ENCODE results near the gene FAM90A1.
"Not testable (repeated sequence)": the region's sequence is repeated elsewhere in the genome, so short reads cannot be mapped to it uniquely, and the experiment has no call there.

Gene FAM90A1, protein sequence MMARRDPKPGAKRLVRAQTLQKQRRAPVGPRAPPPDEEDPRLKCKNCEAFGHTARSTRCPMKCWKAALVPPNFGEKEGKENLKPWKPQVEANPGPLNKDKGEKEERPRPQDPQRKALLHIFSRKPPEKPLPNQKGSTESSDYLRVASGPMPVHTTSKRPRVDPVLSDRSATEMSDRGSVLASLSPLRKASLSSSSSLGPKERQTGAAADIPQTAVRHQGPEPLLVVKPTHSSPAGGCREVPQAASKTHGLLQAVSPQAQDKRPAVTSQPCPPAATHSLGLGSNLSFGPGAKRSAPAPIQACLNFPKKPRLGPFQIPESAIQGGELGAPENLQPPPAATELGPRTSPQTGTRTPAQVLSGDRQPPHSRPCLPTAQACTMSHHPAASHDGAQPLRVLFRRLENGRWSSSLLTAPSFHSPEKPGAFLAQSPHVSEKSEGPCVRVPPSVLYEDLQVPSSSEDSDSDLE

DNA sequence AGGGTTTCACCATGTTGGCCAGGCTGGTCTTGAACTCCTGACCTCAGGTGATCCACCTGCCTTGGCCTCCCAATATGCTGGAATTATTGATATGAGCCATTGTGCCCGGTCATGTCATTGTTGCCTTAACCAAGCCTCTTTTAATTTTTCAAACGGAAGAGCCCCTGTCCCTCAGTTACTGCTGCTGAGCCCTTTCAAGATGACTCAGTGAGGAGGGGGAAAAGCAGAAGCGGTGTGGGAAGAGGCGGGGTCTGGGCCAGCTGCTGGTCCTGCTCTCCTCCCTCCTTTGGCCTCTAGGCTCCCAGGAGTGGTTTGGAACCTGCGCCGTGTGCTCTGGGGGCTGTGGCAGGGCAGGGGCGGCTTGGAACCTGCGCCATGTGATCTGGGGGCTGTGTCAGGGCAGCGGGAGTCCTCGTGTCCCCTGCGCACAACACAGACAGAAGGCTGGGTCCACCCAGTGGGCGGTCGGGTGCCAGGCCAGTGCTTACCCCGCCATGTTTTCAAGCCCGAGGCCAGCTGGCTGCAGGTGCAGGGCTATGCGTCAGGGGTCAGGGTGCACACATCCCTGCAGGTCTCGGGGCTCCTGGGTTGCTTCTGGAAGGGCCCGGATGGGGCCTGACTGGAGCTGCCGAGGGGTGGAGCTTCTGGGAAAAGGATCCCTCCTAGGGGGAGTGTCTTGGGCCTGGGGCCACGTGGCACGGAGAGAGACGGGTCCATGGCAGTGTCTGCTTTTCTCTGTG lies at the start of gene FAM90A1:
FAM90A1 (minus strand) TSS at position 627 of the 740 bp plus-strand sequence. CDS start 2,786 bp downstream, outside the sequence.
- peak; percentile 18 for DNase-seq

DNA sequence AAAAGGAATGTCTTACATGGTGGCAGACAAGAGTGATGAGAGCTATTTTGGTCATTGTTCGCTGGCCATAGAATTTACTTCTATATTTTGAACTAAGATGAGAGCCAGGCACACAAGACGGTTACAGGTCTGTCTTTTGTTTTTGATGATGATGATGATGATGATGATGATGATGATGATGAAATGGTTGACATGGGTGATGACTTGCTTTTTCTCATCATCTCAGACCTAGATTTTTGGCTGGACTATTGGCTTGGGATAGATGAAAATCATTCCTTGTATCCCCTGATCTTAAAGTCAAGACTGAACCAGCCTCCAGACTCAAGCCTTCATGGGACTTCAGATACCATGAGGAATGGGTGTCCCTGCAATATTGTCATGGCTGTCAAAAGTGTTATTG lies 49.0 kb upstream of the FAM90A1 start:
- not testable (repeated sequence) for DNase-seq

DNA sequence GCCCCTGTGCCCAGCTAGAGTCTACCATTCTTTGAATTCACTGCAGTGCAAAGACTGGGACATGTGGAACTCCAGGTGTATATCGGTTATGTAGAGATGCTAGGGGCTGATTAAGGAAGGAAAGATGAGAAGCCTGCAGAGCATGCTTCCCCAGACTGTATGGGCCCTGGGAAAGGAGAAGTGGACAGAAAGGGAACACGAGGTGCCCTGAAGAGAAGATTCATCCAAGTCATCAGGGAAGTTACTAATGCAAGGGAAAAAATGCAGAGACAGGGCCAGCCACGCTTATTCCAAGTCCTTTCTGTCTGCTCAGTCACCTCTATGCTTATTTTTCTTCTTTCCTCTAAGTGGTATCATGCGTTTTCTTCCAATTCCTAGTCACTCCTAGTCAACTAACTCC lies 39.3 kb upstream of the FAM90A1 start:
- DNase-seq = peak; percentile 79

DNA sequence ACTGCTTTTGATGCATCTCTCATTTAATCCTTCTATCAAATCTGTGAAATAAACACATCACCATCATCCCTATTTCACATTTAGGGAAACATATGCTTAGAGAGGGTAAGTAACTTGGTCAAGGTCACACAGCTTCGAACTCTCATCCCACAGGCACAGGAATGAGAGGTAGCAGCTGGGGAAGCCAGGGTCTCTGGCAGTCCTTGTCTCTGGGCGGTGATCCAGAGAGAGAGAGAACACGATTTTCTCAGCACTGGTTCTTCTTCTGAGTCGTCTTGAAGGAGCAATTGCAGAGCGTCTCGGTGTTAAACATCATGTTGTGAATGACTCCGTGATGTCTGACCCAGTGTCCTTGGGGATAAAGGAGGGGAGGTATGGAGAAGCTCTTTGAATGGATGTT lies 36.8 kb upstream of the FAM90A1 start:
- not testable (repeated sequence) for DNase-seq

DNA sequence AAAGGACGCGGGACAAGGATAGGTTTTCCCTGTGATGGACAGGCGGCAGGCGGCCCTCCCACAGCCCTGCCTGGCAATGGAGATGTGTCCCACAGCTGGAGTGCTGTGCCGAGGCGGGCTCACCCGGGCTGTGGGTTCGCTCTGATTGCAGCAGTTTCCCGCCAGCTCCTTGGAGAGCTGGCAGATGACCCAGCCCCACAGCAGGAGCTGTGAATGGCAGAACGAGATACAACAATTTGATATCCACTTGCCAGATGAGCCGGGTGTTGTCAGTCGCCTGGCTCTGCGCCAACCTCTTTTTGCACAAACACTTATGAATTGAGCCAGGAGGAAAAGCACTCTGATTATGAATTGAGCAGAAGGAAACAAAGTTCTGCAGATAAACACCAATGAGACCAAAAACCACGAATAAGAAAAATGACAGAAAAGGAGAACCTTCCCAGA lies 33.7 kb upstream of the FAM90A1 start:
- DNase-seq = not testable (repeated sequence)

DNA sequence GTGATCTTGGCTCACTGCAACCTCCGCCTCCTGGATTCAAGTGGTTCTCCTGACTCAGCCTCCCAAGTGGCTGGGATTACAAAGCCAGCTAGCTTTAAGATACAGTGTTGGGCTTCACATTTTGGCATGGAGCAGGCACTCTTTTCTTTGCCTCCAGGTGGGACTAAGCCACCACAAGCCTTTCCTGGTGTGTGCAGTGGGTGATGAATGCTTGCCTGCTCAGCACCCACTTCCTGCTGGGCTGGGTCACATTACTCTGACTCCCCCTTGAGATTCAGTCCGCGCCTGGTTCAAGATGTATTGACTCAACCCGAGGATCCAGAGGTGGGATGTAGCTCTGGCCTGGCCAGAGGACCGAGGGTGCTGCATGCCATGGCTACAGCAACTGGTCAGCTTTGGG lies 28.9 kb upstream of the FAM90A1 start:
- not testable (repeated sequence) for DNase-seq

DNA sequence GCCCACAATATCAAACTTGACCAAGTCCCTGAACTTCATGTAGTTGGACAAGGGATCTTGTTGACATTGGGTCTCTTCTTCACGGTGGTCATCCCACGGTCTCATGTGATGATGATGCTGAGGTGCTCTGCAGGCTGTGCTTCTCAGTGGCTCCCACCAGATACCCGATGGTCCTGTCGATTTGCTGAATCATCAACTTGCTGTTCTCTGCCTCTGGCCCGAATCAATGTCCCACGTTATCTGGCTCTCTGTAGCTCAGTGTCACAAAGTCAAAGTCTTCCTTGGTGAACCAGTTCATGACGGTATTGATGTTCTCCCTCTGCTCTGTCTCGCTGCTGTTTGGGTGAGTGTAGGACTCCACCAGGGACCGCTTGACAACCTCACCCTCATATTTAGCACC lies 27.3 kb upstream of the FAM90A1 start:
- not testable (repeated sequence) for DNase-seq

DNA sequence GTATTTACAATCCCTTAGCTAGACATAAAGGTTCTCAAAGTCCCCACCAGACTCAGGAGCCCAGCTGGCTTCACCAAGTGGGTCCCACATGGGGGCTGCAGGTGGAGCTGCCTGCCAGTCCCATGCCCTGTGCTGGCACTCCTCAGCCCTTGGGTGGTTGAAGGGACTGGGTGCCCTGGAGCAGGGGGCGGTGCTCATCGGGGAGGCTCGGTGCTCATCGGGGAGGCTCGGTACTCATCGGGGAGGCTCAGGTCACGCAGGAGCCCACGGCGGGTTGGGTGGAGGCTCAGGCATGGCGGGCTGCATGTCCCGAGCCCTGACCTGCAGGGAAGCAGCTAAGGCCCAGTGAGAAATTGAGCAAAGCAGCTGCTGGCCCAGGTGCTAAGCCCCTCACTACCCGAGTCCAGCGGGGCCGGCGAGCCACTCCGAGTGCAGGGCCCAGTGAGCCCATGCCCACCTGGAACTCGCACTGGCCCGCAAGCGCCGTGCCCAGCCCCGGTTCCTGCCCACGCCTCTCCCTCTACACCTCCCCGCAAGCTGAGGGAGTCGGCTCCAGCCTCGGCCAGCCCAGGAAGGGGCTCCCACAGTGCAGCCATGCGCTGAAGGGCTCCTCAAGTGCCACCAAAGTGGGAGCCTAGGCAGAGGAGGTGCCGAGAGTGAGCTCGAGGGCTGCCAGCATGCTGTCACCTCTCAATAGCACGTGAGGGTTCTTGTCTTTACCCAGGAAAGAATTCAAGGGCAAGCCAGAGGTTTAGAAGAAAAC lies 24.8 kb upstream of the FAM90A1 start:
- not testable (repeated sequence) for DNase-seq

DNA sequence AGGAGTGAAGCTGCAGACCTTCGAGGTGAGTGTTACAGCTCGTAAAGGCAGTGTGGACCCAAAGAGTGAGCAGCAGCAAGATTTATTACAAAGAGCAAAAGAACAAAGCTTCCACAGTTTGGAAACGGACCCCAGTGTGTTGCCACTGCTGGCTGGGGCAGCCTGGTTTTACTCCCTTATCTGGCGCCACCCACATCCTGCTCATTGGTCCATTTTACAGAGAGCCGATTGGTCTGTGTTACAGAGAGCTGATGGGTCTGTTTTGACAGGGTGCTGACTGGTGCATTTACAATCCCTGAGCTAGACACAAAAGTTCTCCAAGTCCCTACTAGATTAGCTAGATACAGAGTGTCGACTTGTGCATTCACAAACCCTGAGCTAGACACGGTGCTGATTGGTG lies 24.2 kb upstream of the FAM90A1 start:
- not testable (repeated sequence) for DNase-seq

DNA sequence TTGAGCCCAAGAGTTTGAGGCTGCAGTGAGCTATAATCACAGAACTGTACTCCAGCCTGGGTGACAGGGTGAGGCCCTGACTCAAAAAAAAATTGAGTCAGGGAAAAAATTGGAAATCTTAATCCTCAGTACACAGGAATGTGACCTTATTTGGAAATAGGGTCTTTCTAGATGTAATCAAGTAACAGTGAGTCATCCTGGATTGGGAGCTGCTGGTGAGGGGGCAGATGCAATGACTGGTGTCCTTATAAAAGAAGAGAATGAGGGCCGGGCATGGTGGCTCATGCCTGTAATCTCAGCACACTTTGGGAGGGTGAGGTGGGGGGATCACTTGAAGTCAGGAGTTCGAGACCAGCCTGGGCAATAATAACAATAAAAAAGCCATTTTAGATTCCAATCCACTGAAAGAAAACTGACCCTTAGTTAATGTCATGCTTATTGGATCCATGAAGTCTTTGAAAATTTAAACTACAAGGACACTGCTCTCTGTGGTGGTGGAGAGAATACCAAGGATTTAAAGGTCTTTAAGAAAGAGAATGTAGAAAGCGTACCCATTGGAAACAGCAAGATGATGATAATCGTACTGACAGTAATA lies 19.6 kb upstream of the FAM90A1 start:
- DNase-seq = peak; percentile 53

DNA sequence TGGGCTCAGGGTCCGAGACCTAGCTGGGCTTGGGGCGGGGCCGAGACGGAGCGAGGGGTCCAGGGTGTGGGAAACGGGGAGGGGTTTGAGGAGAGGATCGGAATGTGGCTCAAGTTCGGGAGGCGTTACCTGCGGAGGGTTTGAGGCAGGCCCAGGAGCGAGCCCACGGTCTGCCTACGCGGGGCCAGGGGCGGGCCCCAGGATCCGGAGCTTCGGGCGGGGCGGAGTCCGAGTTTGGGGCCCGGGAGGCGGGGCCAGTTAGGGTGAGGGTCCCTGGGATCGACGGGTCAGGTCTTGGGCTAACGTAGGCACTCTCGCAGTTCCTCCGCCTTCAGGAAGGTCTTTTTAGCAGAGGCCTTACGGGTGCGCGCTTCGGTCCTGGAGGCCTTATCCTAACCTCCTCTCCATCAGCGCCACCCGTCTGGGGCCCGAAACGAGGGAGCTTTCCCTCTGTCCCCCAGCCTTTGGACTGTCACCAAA lies 16.3 kb upstream of the FAM90A1 start:
- DNase-seq = peak; percentile 6

DNA sequence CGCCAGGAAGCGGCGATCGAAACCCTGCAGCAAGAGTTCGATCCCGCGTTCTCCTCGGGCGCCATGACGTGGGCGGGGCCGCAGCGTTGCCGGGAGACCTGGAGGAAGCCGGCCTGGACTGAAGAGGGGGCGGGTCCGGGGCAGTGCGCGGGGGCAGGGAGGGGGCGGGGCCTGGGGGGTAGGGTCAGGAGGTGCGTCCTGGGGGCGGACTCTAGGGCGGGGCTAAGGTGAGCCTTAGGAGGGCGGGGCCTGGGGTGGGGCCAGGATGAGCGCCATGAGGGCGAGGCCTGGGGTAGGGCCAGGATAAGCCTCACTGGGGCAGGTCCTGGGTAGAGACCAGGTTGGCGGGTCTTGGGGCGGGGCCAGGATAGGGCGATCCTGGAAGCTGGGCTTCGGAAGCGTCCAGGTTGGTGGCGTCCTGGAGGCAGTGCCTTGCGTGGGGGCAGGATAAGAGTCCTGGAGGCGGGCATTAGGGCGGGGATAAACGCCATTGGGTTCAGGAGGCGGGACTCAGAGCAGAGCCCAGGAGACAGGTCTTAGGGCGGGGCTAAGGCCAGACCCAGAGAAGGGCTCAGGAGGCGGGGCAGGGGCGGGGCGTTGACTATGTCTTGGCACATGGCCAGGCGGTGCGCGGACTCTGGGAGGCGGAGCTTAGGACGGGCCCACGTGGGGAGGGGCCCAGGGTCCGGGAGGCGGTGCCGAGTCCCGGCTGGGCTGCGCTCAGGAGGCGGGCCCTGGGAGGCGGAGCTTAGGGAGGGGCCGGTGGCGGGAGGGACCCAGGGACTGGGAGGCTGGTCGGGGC lies 15.7 kb upstream of the FAM90A1 start:
- DNase-seq = peak; percentile 97

DNA sequence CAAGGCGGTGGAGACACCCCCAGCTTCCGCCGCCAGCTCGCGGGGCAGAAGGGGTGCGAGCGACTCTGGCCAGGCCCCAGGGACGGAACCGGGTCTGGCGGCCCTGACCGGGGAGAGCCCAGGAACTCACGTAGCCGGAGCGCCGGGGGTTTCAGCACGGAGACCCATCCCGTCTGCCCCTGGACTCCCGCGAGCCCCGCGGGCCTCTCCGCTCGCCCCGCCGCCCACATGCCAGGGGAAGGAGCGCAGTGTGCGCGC lies 15.1 kb upstream of the FAM90A1 start:
- DNase-seq = not testable (repeated sequence)

DNA sequence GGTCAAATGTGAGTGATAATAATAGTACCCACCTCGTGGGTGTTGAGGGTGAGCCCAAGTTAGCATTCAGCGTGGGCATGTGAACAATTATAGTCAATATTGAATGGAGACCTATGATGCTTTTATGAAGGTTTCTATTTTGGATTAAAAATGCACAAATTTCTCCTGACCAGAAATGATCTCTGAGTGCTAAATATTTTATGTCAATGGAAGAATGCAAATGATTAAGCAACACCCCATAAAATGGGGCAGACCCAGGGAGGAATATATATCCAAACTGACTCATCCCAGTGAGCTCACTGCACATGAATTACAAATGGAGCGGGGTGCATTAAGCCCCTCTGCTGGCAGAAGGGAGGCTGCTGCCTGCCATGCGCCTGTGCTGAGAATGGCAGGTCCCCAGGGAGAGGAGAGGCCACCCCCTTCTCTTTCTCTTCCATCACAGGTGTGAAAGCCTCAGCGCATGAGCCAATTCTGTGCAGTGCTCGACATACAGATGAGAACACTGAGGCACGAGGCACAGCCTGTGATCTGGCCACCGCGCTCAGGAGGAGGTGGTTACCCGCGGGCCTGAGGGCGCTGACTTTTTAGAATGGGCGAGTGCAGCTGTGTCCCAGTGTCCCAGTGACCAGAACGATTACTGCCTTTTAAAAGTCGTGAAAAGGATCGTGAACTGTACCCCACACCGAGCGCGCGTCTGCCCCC lies 14.7 kb upstream of the FAM90A1 start:
- DNase-seq = peak; percentile 27

DNA sequence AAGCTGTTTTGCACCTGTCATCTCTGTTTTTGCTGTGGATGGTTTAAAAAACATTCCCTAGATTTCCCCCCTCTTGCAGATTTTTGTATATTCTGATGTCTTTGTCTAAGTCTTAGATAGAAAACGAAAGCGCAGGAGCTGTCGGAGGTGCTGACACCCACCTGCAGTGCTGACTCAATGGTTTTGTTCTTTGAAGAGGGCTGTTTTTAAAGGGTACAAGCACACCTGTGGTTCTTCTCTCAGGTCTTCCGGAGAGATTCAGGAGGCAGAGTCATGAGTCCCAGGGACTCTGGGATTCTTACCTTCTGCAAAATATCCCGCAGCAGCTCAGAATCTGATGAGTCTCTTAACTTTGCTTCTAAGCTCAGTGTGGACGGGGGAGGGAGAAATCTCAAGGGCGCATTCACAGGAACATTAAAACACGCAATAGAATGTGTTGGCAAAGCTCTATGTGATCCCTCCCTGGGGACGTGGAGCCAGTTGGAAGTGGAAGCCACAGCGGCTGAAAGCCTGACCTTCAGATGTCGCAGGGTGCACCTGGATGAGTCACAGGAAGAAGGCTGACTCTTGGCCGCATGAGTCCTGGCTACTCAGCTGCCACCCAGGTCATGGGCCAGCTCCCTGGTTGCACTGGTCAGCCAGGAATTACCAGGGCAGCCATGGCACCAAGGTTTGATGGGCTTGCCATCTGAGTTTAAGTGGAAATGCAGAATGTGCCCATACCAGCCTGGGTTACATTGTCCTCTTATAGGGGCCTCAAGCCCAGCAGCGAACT lies 13.1 kb upstream of the FAM90A1 start:
- not testable (repeated sequence) for DNase-seq

DNA sequence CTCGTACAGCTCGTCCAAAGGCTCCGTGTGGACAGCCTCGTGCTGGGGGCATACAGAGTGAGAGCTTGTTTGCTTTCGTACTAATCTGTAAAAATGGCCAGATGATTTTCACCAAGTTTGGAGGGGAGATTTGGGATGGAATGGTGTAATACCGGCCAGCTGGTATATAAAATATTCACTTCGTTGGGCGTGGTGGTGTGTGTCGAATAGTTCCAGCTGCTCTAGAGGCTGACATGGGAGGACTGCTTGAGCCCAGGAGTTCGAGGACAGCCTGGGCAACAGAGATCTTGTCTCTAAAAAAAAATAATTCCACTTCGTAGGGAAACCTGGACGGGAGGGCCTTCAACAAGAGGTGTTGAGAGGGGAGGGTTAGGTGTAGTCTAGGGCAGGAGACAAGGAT lies 9.6 kb upstream of the FAM90A1 start:
- DNase-seq = not testable (repeated sequence)

DNA sequence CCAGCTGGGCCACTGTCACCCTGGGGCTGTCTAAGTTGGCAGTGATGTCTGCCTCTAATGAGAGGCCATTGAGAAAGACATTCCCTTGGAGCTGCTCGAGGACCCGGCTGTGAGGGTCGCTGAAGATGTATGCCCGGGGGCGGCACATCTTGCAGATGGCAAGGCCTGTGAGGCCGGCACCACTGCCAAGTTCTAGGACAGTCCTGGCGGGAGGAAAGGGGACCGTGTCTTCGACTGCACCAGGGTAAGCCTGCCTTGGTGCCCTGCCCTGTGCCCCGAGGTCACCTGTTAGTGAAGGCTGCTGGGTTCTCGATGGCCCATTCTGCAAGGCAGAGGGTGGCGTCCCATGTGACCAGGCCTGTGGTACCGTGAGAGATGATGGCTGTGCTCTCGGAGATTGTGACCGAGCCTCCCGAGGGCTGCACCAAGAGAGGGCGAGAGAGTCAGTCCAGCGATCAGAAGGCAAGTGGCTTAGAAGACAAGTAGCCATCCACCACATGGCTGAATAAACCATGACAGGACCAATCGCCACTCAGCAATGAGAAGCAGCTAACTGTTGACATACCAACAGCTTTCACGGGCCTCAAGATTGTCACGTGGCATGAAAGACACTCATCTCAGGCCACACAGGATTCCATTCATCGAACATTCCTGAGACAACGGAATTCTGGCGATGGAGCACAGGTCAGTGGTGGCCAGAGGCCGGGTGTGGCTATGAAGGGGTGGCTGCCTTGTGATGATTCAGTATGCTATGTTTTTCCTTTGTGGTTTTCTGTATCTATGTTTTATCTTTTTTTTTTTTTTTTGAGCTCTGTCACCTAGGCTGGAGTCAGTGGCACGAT lies 8.1 kb upstream of the FAM90A1 start:
- DNase-seq = not testable (repeated sequence)

DNA sequence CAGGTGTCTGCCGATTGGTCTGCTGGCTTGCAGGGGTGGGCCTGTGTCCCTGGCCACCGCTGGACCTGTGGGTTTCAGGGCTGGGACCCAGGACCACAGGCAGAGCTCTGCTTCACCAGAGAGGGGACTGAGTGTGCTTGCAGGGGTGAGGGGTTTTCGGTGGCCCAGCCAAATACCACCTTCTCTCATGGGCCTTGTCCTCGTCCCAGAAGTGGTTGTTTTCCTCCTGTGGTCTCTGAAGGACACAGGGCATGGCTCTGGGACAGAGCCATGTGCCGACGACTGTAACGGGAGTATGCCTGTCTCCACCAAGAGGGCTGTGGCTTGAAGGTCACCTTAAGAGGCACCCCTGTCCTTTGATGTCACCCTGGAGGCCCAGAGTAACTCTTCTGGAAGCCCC lies 7.3 kb upstream of the FAM90A1 start:
- DNase-seq = not testable (repeated sequence)

DNA sequence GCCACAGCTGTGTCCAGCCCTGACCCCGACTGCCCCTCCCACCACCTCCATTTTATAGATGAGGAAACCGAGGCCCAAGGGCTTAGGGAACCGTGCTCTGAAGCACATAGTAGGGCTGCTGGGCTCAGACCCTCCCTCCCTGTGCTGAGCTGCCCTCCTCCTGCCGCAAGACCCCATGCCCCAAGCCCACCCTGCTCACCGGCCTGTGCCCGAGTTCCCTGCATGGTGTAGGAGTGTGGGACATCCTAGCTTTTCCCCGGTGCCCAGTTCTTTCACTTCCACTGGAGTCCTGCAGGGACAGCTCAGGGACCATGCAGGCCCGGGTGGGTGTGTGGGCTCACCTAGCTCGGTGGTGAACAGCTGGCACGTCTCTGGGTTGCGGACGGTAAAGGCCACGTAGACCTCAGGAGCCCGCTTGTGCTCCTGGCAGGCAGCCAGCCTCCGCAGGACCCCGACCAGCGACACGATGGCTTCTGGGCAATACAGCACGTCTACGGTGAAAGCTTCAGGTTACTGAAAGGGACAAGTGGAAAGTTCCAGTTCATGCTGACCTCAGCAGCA lies 6.6 kb upstream of the FAM90A1 start:
- not testable (repeated sequence) for DNase-seq

Measured in suppressor macrophage treated with lipopolysaccharide for 4 hours (primary cell).